ES-I3 (cell line): Measurements from ENCODE around the gene LRRC57.

Experiments
- H3K36me3 ChIP-seq: 2 replicates; pipeline ENCODE4 v1.6.1; 2013; ENCODE audit warnings: mild to moderate bottlenecking, low read length, control low read depth, moderate library complexity; ENCODE audit not compliant: insufficient read depth
- H3K4me1 ChIP-seq: 2 replicates; pipeline ENCODE4 v1.6.1; 2013; ENCODE audit warnings: mild to moderate bottlenecking, control low read depth, low read length; ENCODE audit not compliant: insufficient read depth
- H3K9ac ChIP-seq: 2 replicates; pipeline ENCODE4 v1.6.1; 2013; ENCODE audit warnings: low read depth, mild to moderate bottlenecking, low read length, moderate library complexity
- H3K9me3 ChIP-seq: 2 replicates; pipeline ENCODE4 v1.6.1; 2013; ENCODE audit warnings: mild to moderate bottlenecking, low read length, moderate library complexity; ENCODE audit not compliant: control insufficient read depth, insufficient read depth

The LRRC57 gene

DNA sequence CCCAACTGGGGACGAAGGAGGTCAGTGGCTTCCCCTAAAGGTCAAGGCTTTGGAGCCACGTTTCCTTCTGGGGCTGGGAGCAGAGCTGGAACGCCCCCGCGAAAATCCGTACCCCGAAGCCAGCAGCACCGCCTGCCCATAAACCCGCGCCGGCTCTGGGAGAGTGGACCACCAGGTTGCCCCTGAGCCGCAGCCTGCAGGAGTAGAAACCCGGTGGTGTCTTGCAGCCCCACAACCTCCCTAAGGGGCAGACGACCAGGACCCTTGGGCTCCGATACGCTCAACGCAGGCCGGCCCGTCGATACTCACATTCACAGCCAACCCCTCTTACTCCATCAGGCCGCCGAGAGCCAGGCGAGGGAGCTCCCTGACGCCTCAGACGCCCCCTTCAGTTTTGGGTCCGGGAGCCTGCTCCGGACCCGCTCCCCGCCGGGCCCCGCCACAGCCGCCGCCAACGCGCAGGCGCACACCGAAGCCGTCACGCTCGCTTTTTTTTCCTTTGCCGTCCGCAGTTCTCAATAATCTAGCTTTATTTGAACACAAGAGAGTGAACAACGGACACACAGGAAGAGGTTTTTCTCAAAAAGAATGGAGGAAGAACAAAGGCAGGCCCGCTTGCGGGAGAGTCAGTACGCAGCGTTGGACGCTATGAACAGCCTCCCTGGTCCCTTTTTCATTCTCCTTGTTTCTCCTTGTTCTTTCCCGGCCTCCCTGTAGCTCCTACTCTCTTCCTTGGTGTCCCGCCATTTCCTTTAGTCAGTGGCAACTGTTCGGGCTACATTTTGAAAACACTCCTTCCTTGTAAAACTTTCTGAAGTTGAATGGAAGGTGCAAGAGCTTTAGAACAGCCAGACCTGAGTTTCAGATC lies 57.7 kb downstream of the LRRC57 start, which contains the start of gene ZNF106:
Gene ZNF106 (minus strand): TSS at position 471 of the 868 bp plus-strand sequence. CDS start 18,852 bp downstream, outside the sequence.
- H3K4me1 ChIP-seq: no peaks in the 10 kb centered on the region
- H3K36me3 ChIP-seq: no peaks in the 10 kb centered on the region
- H3K9ac ChIP-seq: peak within 1 kb of the TSS; percentile 92
- H3K9me3 ChIP-seq: no peaks in the 10 kb centered on the region

DNA sequence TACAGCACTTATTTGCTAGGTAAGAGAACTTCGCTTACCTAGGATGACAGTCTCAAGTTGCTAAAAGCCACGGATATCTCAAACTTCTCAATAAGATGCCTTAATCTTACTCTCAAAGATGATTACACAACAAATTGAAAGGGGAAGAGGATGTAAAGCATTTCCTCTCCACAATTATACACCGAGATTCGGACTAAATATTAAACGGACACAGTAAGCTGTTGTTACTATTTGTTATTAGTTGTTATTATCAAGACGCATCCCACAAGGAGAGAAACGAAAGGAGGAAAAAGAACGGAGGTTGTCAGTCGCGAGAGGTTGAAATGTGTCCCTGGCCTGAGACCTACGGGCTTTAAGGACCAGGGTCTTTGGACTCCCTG lies 58.3 kb downstream of the LRRC57 start:
- no peaks in the 10 kb centered on the region for H3K4me1 ChIP-seq
- H3K9me3 ChIP-seq: no peaks in the 10 kb centered on the region
- peak overlapping the region; percentile 92 for H3K9ac ChIP-seq
- no peaks in the 10 kb centered on the region for H3K36me3 ChIP-seq
